ENCODE results near the gene KLK2.

- TF ChIP-seq CTCF (IDR thresholded peaks at IDR 0.05) (no peak), POLR2A (IDR thresholded peaks at IDR 0.05) (no peak)
Measured at GRCh38 chr19:50830266-50831025, 42.8 kb upstream of the KLK2 start.
